Right lobe of liver (tissue), 4 donors: ENCODE results near the gene CACFD1.

Source experiments
- POLR2A ChIP-seq: fragments of 450-650 bp; IDR thresholded peaks from one replicate; pipeline ENCODE4 v1.6.1; 2017; ENCODE audit warnings: antibody characterized with exemption, mild to moderate bottlenecking
- TF ChIP-seq, protein P1 (sequence below), 4 donors: fragments of 200-600 bp in 3 of 4; fragments of 450-650 bp in 1 of 4; IDR thresholded peaks; one replicate each; pipeline versions ENCODE4 v1.5.1 to v1.8.0; 2016 to 2022; ENCODE audit warnings: antibody characterized with exemption in 4 of 4, mild to moderate bottlenecking in 2 of 4
- donor health status: DM: no; HTN: no; CAD: no.
- donor health status: DM: no; HTN: no; CAD: no.
- donor health status: DM: no; HTN: yes; CAD: no.

DNA sequence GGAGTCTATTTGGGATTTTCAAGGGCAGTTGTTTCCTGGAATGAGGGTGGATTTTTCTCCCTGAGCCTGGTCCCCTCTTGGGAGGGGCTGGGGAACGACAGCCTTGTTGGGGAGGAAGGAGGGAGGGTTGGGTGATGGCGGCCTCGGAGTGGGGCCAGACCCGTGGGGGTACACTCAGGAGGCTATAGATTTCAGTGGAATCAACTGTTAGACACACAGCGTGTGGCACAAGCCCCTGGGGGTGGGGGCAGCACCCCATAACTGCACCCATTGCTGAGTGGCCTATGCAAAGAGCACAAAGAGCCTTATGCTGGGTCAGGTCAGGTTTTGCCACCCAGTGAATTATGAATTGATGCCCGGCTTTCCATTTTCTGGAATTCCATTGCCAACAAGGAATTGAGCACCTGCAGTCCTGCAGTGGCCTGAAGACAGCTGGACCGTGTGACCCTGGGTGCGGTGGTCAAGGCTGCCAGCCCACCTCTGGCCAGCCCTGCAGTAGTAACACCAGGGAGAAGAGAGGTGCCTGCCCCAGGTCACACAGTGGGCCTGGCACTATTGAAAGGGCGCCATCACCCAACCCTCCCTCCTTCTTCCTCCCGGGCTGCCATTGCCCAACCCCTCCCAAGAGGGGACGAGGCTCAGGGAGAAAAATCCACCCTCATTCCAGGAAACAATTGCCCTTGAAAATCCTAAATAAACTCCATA is 56.6 kb downstream of the CACFD1 start:
- TF ChIP-seq, protein P1, sequence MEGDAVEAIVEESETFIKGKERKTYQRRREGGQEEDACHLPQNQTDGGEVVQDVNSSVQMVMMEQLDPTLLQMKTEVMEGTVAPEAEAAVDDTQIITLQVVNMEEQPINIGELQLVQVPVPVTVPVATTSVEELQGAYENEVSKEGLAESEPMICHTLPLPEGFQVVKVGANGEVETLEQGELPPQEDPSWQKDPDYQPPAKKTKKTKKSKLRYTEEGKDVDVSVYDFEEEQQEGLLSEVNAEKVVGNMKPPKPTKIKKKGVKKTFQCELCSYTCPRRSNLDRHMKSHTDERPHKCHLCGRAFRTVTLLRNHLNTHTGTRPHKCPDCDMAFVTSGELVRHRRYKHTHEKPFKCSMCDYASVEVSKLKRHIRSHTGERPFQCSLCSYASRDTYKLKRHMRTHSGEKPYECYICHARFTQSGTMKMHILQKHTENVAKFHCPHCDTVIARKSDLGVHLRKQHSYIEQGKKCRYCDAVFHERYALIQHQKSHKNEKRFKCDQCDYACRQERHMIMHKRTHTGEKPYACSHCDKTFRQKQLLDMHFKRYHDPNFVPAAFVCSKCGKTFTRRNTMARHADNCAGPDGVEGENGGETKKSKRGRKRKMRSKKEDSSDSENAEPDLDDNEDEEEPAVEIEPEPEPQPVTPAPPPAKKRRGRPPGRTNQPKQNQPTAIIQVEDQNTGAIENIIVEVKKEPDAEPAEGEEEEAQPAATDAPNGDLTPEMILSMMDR (IDR thresholded peaks at IDR 0.05), result no peak
- no peak for TF ChIP-seq POLR2A
